Measurements from ENCODE around the gene SLC16A1. TPM values are rescaled to one million over a fixed set of nuclear protein-coding genes. Genes with fewer than 3 reads are reported as not detected.
A peak's percentile ranks its signal among the peaks of the same experiment; 100 is the strongest.
"Not testable (repeated sequence)": the region's sequence is repeated elsewhere in the genome, so short reads cannot be mapped to it uniquely, and the experiment has no call there.

SLC16A1 gene
- total RNA-seq, 4 donors from 2014 or later = 13.1 to 20.7 (median 15.7) TPM

DNA sequence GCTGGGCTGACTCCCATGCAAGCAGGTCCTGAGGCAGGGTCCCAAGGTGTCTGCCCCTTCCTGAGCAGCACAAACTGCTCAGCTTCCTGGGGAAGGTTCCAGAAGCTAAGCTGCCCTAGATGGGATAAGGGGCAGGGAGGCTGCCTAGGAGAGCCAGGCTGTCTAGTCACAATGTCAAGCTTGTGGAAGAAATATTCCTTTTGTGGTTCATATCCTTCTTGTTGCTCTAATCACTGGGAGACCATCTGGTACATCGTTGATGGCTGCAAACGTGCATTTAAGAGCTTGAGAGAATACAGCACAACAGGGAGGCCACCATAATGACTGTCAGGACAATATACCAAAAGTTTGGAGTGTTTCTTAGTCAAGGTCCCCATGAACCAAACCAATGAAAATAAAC lies 67.4 kb downstream of the SLC16A1 start:
- H3K27me3 ChIP-seq = no peaks in the 10 kb centered on the region
- WGBS, 2 donors = 40 to 44% methylated on average over 2 of the region's 2 CpGs
- no peak overlapping the region for H3K4me3 ChIP-seq
- no peak for DNase-seq (ENCODE audit: low spot score in 2 of 2)
- peaks cover 0 to 10% (median 2%) of the 10 kb centered on the region in 4 donors for H3K9me3 ChIP-seq
- TF ChIP-seq POLR2A (IDR thresholded peaks at IDR 0.05) (no peak), EP300 (IDR thresholded peaks at IDR 0.05) (no peak)
- TF ChIP-seq, protein P1, sequence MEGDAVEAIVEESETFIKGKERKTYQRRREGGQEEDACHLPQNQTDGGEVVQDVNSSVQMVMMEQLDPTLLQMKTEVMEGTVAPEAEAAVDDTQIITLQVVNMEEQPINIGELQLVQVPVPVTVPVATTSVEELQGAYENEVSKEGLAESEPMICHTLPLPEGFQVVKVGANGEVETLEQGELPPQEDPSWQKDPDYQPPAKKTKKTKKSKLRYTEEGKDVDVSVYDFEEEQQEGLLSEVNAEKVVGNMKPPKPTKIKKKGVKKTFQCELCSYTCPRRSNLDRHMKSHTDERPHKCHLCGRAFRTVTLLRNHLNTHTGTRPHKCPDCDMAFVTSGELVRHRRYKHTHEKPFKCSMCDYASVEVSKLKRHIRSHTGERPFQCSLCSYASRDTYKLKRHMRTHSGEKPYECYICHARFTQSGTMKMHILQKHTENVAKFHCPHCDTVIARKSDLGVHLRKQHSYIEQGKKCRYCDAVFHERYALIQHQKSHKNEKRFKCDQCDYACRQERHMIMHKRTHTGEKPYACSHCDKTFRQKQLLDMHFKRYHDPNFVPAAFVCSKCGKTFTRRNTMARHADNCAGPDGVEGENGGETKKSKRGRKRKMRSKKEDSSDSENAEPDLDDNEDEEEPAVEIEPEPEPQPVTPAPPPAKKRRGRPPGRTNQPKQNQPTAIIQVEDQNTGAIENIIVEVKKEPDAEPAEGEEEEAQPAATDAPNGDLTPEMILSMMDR (IDR thresholded peaks at IDR 0.05) = no peak
- H3K36me3 ChIP-seq = no peaks in the 10 kb centered on the region
- H3K4me1 ChIP-seq = no peaks in the 10 kb centered on the region
- no peak overlapping the region for H3K27ac ChIP-seq

GRCh38 chr1:112887599-112888283 lies 68.3 kb downstream of the SLC16A1 start:
- no peaks in the 10 kb centered on the region for H3K36me3 ChIP-seq
- H3K9me3 ChIP-seq = peaks cover 0 to 2% (median 0%) of the 10 kb centered on the region in 4 donors
- no peaks in the 10 kb centered on the region for H3K27me3 ChIP-seq
- H3K4me3 ChIP-seq = no peak overlapping the region
- 90% methylated on average over 10 of the region's 10 CpGs for WGBS, 2 donors
- DNase-seq (ENCODE audit: low spot score in 2 of 2) = no peak
- H3K27ac ChIP-seq = no peak overlapping the region
- TF ChIP-seq, protein P1 (IDR thresholded peaks at IDR 0.05) = no peak
- TF ChIP-seq EP300 (IDR thresholded peaks at IDR 0.05) = no peak
- no peak for TF ChIP-seq POLR2A (IDR thresholded peaks at IDR 0.05)
- peaks cover 0 to 1% (median 0%) of the 10 kb centered on the region in 4 donors for H3K4me1 ChIP-seq

- not testable (repeated sequence) for H3K27me3 ChIP-seq; H3K4me3 ChIP-seq; H3K27ac ChIP-seq; DNase-seq (ENCODE audit: low spot score in 2 of 2); H3K9me3 ChIP-seq; H3K36me3 ChIP-seq
- 88 to 92% methylated on average over 5 of the region's 5 CpGs for WGBS, 2 donors
- H3K4me1 ChIP-seq = peaks cover 0 to 14% (median 3%) of the 10 kb centered on the region in 4 donors
These were observed 71.0 kb downstream of the SLC16A1 start for GRCh38 chr1:112884996-112885395.

- no peak for TF ChIP-seq POLR2A (IDR thresholded peaks at IDR 0.05)
- TF ChIP-seq, protein P1 (IDR thresholded peaks at IDR 0.05) = no peak
- no peak for TF ChIP-seq EP300 (IDR thresholded peaks at IDR 0.05)
- no peak for DNase-seq (ENCODE audit: low spot score in 2 of 2)
These were observed 73.7 kb downstream of the SLC16A1 start for GRCh38 chr1:112882271-112882744.

DNA sequence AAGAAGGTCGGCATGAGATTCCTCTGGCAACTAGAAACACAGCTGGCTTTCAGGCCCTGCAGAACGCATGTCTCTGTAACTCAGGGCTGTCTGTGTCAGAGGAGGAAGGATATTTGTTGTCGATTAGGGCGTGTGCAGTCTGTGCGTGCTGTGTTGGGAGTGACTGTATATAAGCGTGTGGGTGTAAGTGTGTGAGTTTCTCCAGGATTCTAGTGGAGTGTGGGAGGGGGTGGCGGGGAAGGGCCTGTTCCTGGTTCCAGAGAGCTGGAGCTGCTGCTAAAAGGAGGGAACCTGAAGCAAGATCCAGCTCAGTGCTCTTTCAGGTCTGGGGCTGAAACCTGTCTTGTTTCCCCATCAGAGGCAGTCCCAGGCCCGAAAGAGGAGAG lies 74.3 kb downstream of the SLC16A1 start:
- no peaks in the 10 kb centered on the region for H3K27me3 ChIP-seq
- no peak overlapping the region for H3K4me3 ChIP-seq
- no peak overlapping the region for H3K27ac ChIP-seq
- DNase-seq (ENCODE audit: low spot score in 2 of 2) = no peak
- H3K9me3 ChIP-seq = no peaks in the 10 kb centered on the region
- no peaks in the 10 kb centered on the region for H3K36me3 ChIP-seq
- H3K4me1 ChIP-seq = peaks cover 0 to 14% (median 3%) of the 10 kb centered on the region in 4 donors
- 41 to 46% methylated on average over 8 of the region's 8 CpGs for WGBS, 2 donors
- TF ChIP-seq POLR2A (IDR thresholded peaks at IDR 0.05) = no peak
- no peak for TF ChIP-seq EP300 (IDR thresholded peaks at IDR 0.05)
- TF ChIP-seq, protein P1 (IDR thresholded peaks at IDR 0.05) = no peak

More at GRCh38 chr1:112882271-112882744, 73.7 kb downstream of the SLC16A1 start:
- Histone ChIP-seq H3K4me1 (peaks cover 0 to 14% (median 3%) of the 10 kb centered on the region in 4 donors), H3K27ac (peak overlapping the region in 2 of 4 donors; percentile 33 to 62), H3K9me3 (no peaks in the 10 kb centered on the region), H3K4me3 (no peak overlapping the region), H3K36me3 (no peaks in the 10 kb centered on the region), H3K27me3 (no peaks in the 10 kb centered on the region)
- WGBS, 2 donors = 26 to 31% methylated on average over 4 of the region's 4 CpGs

Measured in tibial nerve (tissue), 4 donors.